Right lobe of liver (tissue), 6 donors: ENCODE data around the gene ST6GALNAC5. TPM values are rescaled to one million over a fixed set of nuclear protein-coding genes. Genes with fewer than 3 reads are reported as not detected.
"Not testable (repeated sequence)": the region's sequence is repeated elsewhere in the genome, so short reads cannot be mapped to it uniquely, and the experiment has no call there.

ENCODE experiments used
- ATAC-seq, 4 donors: fragments of 200-7000 bp; cut with Tn5 transposase; one replicate each; pipeline ENCODE4 v1.9.1; 2020; ENCODE audit warnings: mild to moderate bottlenecking in 4 of 4, moderate library complexity in 4 of 4
- DNase-seq, 3 donors: peaks; one replicate each; pipeline ENCODE4 v3.0.0-alpha.2; 2020
- H3K27ac ChIP-seq, 3 donors: fragments of 200-600 bp; one replicate each; pipeline ENCODE4 v1.8.0; 2022
- H3K27me3 ChIP-seq, 2 donors: fragments of 200-600 bp; one replicate each; pipeline ENCODE4 v1.8.0; 2022
- H3K36me3 ChIP-seq, 4 donors: fragments of 200-600 bp; sonication (generic) in 1 of 4; one replicate each; pipeline versions ENCODE4 v1.5.1 to v1.8.0; 2017 to 2022; ENCODE audit warnings: control low read depth in 1 of 4
- H3K4me1 ChIP-seq, 4 donors: fragments of 200-600 bp; sonication (generic) in 1 of 4; one replicate each; pipeline versions ENCODE4 v1.5.1 to v1.8.0; 2017 to 2022; ENCODE audit warnings: control low read depth in 1 of 4
- H3K4me3 ChIP-seq, 3 donors: fragments of 200-600 bp; one replicate each; pipeline ENCODE4 v1.8.0; 2022
- H3K9me3 ChIP-seq, 4 donors: fragments of 200-600 bp; sonication (generic) in 1 of 4; one replicate each; pipeline versions ENCODE4 v1.5.1 to v1.8.0; 2017 to 2022; ENCODE audit warnings: control low read depth in 1 of 4
- CTCF ChIP-seq, 4 donors: fragments of 200-600 bp in 3 of 4; fragments of 450-650 bp in 1 of 4; IDR thresholded peaks; one replicate each; pipeline versions ENCODE4 v1.5.1 to v1.8.0; 2016 to 2022; ENCODE audit warnings: antibody characterized with exemption in 4 of 4, mild to moderate bottlenecking in 2 of 4
- POLR2A ChIP-seq: fragments of 450-650 bp; IDR thresholded peaks from one replicate; pipeline ENCODE4 v1.6.1; 2017; ENCODE audit warnings: antibody characterized with exemption, mild to moderate bottlenecking
- WGBS: methylation state at CpG from one replicate; pipeline ENCODE4 v1.1.6; 2018; ENCODE audit warnings: low coverage, low lambda C conversion rate; ENCODE audit not compliant: insufficient coverage; ENCODE audit errors: missing lambda C conversion rate; 5-methylcytosine and 5-hydroxymethylcytosine counted together
- intact Hi-C, 2 donors: fragments of 100-400 bp; cut with DNase I; formaldehyde crosslinking; loops; one replicate each; pipeline versions ENCODE4 v1.11.2 to v1.14.1; 2022
- long read RNA-seq: library from polyadenylated mRNA; unstranded; transcript quantifications from one replicate; pipeline ENCODE4 v2.0.0, GENCODE V29; 2019
- total RNA-seq, 6 experiments: library from RNA; depleted of rRNA in 2 of 6; stranded (reverse); fragments of >200 nt in 2 of 6; fragmentation: NEBNext Ultra II Directional in 3 of 6; extraction: Animal tissue kit (Norgen Biotek cat#: 25700) in 3 of 6; gene quantifications; one replicate each; pipeline versions ENCODE4 v1.1.0 to v1.2.4, GENCODE V29; 2016 to 2023
- donor health status: DM: no; HTN: yes; CAD: no.
- donor health status: DM: no; HTN: no; CAD: no.
- donor health status: DM: no; HTN: no; CAD: no.
- donor health status: DM: no; HTN: yes; CAD: no.
- donor health status: DM: no; HTN: yes; CAD: no.

ST6GALNAC5 gene
- not detected for total RNA-seq
- long read RNA-seq, partial matches to known transcripts: 0 of 1 reads
- long read RNA-seq, other reads (novel, unspliced or antisense): 1 of 1 reads

- Histone ChIP-seq H3K27me3 (peaks cover 0 to 9% of the 10 kb centered on the region in 2 donors), H3K9me3 (no peaks in the 10 kb centered on the region), H3K27ac (no peak within 1 kb of the TSS), H3K4me1 (peaks cover 0 to 12% (median 0%) of the 10 kb centered on the region in 4 donors), H3K36me3 (no peaks in the 10 kb centered on the region), H3K4me3 (peak within 1 kb of the TSS in 2 of 3 donors; percentile 1 to 24)
- intact Hi-C loops: no loop called here
- WGBS: 0% methylated on average over 6 of the region's 50 CpGs
- TF ChIP-seq POLR2A: no peak
- no peak for TF ChIP-seq CTCF (IDR thresholded peaks at IDR 0.05)
- ATAC-seq (peak in 2 of 4 donors; percentile 30 to 36), DNase-seq (peak in 1 of 3 donors; percentile 16)
Measured at GRCh38 chr1:76867342-76868130, at the start of gene ST6GALNAC5. TSS of gene ST6GALNAC5 (plus strand) at chr1:76867480.

- intact Hi-C loops: no loop called here
- Histone ChIP-seq H3K4me3 (no peak overlapping the region), H3K36me3 (no peaks in the 10 kb centered on the region), H3K27me3 (no peaks in the 10 kb centered on the region), H3K9me3 (no peaks in the 10 kb centered on the region), H3K4me1 (no peaks in the 10 kb centered on the region), H3K27ac (no peak overlapping the region)
- ATAC-seq (no peak), DNase-seq (no peak)
- TF ChIP-seq POLR2A: no peak
- no peak for TF ChIP-seq CTCF (IDR thresholded peaks at IDR 0.05)
- WGBS: 59% methylated on average over 2 of the region's 2 CpGs
Measured at GRCh38 chr1:76820028-76820427, 47.3 kb upstream of the ST6GALNAC5 start.

DNA sequence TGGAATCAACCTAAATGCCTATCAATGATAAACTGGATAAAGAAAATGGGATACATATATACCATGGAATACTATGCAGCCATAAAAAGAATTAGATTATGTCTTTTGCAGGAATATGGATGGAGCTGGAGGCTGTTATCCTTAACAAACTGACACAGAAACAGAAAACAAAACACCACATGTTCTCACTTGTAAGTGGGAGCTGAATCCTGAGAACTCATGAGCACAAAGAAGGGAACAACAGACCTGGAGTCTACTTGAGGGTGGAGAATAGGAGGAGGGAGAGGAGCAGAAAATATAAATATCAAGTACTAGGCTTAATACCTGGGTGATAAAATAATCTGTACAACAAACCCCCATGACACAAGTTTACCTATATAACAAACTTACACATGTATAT, 44.3 kb upstream of the ST6GALNAC5 start:
- H3K4me1 ChIP-seq, H3K9me3 ChIP-seq, H3K4me3 ChIP-seq, intact Hi-C loops, H3K27me3 ChIP-seq, DNase-seq, ATAC-seq, H3K27ac ChIP-seq, H3K36me3 ChIP-seq: not testable (repeated sequence)

DNA sequence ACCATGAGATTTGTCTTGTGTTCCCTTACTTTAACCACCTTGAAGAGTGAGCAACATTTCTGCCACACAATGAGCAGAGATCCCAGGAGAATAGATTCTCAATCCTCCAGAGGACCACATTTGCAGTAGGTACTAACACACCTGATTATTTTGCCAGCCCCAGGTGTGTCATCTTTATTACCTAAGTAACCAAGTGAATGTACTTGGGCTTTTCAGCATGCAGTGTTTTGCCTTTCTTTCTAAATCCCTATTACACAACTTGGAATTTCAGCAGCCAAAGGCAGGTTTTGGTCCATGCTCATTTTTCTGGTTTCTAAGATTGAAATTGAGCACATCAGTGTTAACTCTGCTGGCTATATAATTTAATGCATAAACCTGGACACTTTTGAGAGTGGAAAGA, 43.2 kb upstream of the ST6GALNAC5 start:
- no peak overlapping the region for H3K4me3 ChIP-seq
- intact Hi-C loops: no loop called here
- H3K27ac ChIP-seq: no peak overlapping the region
- TF ChIP-seq CTCF (IDR thresholded peaks at IDR 0.05) (no peak), POLR2A (no peak)
- no peak for DNase-seq
- ATAC-seq: no peak
- no peaks in the 10 kb centered on the region for H3K4me1 ChIP-seq
- H3K27me3 ChIP-seq: no peaks in the 10 kb centered on the region
- H3K9me3 ChIP-seq: no peaks in the 10 kb centered on the region
- no peaks in the 10 kb centered on the region for H3K36me3 ChIP-seq

DNA sequence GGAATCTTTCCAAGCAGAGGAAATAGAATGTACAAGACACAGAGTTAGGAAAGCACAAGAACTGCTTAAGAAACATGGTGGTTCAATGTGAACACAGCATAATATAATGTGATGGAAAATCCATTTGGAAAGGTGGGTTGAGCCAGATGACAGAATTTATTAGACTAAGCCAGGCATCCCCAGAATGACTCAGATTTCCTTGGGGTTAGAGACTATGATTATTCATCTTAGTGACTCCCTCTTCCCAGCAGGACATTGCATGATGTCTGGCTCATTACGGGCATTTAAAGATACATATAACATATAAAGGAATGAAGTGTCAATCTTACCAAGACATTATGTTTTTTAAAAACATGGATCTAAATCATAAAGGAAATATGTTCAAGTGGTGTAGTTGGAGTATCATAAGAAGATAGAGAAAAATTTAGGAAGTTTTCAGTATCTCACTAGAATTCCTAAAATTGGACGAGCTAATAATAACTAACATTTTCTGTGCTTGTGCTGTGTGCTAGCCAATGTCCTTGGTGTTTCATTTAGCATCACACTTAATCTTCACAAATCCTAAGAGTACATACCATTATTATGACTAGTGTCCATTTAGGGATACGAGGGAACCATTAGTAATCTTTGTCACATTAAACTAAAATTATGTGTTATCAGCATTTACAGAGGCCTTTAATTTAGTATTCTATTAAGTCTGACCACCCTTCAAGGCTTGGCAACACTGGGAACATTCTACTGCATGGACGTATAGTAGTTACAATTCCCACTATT, 41.0 kb upstream of the ST6GALNAC5 start:
- Histone ChIP-seq H3K27ac (no peak overlapping the region), H3K4me1 (no peaks in the 10 kb centered on the region), H3K9me3 (no peaks in the 10 kb centered on the region), H3K27me3 (no peaks in the 10 kb centered on the region), H3K4me3 (no peak overlapping the region), H3K36me3 (no peaks in the 10 kb centered on the region)
- TF ChIP-seq CTCF (IDR thresholded peaks at IDR 0.05) (no peak), POLR2A (no peak)
- intact Hi-C loops: no loop called here
- 47% methylated on average over 4 of the region's 4 CpGs for WGBS
- no peak for DNase-seq
- no peak for ATAC-seq
